GM23338 (cell line): ENCODE data around the gene MCFD2. TPM values are rescaled to one million over a fixed set of nuclear protein-coding genes. Genes with fewer than 3 reads are reported as not detected.

ENCODE experiments used
- ATAC-seq: fragments of 200-7000 bp; cut with Tn5 transposase; 3 replicates; pipeline ENCODE4 v1.9.1; 2020
- DNase-seq: peaks from one replicate; pipeline ENCODE4 v3.0.0-alpha.2; 2015; ENCODE audit warnings: low spot score
- H2AFZ ChIP-seq: fragments of 200-600 bp; sonication (generic); 2 replicates; pipeline ENCODE4 v1.8.0; 2016; ENCODE audit warnings: antibody characterized with exemption, mild to moderate bottlenecking, moderate library complexity
- H3F3A ChIP-seq: fragments of 200-600 bp; sonication (generic); replicated peaks from 2 replicates; pipeline ENCODE4 v1.8.0; 2017; ENCODE audit warnings: antibody characterized with exemption, mixed run types, low read depth
- H3K27ac ChIP-seq: fragments of 200-600 bp; sonication (generic); 2 replicates; pipeline ENCODE4 v1.6.1; 2016; ENCODE audit warnings: low read depth
- H3K27me3 ChIP-seq: fragments of 200-600 bp; sonication (generic); 2 replicates; pipeline ENCODE4 v1.8.0; 2016; ENCODE audit warnings: mild to moderate bottlenecking, mixed run types, moderate library complexity; ENCODE audit not compliant: insufficient read depth
- H3K36me3 ChIP-seq: fragments of 200-600 bp; sonication (generic); 2 replicates; pipeline ENCODE4 v1.8.0; 2016; ENCODE audit warnings: mild to moderate bottlenecking; ENCODE audit not compliant: insufficient read depth
- H3K4me1 ChIP-seq: fragments of 200-600 bp; sonication (generic); 2 replicates; pipeline ENCODE4 v1.8.0; 2016; ENCODE audit warnings: mild to moderate bottlenecking, moderate library complexity; ENCODE audit not compliant: insufficient read depth
- H3K4me2 ChIP-seq: fragments of 200-600 bp; sonication (generic); 2 replicates; pipeline ENCODE4 v1.7.1; 2017; ENCODE audit warnings: mixed run types
- H3K4me3 ChIP-seq: fragments of 200-600 bp; sonication (generic); 2 replicates; pipeline ENCODE4 v1.6.1; 2016; ENCODE audit warnings: mixed run types
- H3K79me2 ChIP-seq: fragments of 200-600 bp; sonication (generic); replicated peaks from 2 replicates; pipeline ENCODE4 v1.8.0; 2017; ENCODE audit warnings: mild to moderate bottlenecking; ENCODE audit not compliant: insufficient read depth
- H3K9me2 ChIP-seq: fragments of 200-600 bp; sonication (generic); 2 replicates; pipeline ENCODE4 v1.8.0; 2017; ENCODE audit not compliant: insufficient read depth
- H4K20me1 ChIP-seq: fragments of 200-600 bp; sonication (generic); replicated peaks from 2 replicates; pipeline ENCODE4 v1.8.0; 2017; ENCODE audit warnings: mild to moderate bottlenecking; ENCODE audit not compliant: insufficient read depth
- H3K27ac Mint-ChIP-seq: 2 replicates; pipeline ENCODE4 v1.8.0; 2020; ENCODE audit warnings: inconsistent platforms, mild to moderate bottlenecking, moderate library complexity, mixed read lengths
- H3K27me3 Mint-ChIP-seq: 3 replicates; pipeline ENCODE4 v1.8.0; 2022; ENCODE audit warnings: low read depth, mild to moderate bottlenecking, moderate library complexity, mixed read lengths, inconsistent platforms; ENCODE audit not compliant: insufficient read depth, poor library complexity
- H3K36me3 Mint-ChIP-seq: 3 replicates; pipeline ENCODE4 v1.8.0; 2021; ENCODE audit warnings: low read depth, mild to moderate bottlenecking, inconsistent platforms, moderate library complexity, mixed read lengths
- H3K4me1 Mint-ChIP-seq: 3 replicates; pipeline ENCODE4 v1.8.0; 2020; ENCODE audit warnings: mild to moderate bottlenecking, inconsistent platforms, mixed read lengths
- H3K4me3 Mint-ChIP-seq: 3 replicates; pipeline ENCODE4 v1.8.0; 2021; ENCODE audit warnings: moderate library complexity, mild to moderate bottlenecking, inconsistent platforms, mixed read lengths
- H3K9me3 Mint-ChIP-seq: 3 replicates; pipeline ENCODE4 v1.8.0; 2020; ENCODE audit warnings: moderate library complexity, mild to moderate bottlenecking, inconsistent platforms, mixed read lengths
- CTCF ChIP-seq, 2 experiments: fragments of 200-600 bp in 1 of 2; sonication (generic) in 1 of 2; conservative IDR thresholded peaks; 2 replicates each; pipeline versions ENCODE4 v1.5.1 to v1.6.1; 2016 to 2017; ENCODE audit warnings: antibody characterized with exemption in 2 of 2, low read depth in 2 of 2, mild to moderate bottlenecking in 2 of 2, moderate library complexity in 1 of 2
- EZH2 ChIP-seq: fragments of 200-600 bp; sonication (generic); IDR thresholded peaks from one replicate; pipeline ENCODE4 v1.8.0; 2017; ENCODE audit warnings: antibody characterized with exemption, mild to moderate bottlenecking, low read depth; ENCODE audit not compliant: unreplicated experiment
- EZH2phosphoT487 ChIP-seq: fragments of 200-600 bp; sonication (generic); IDR thresholded peaks from one replicate; pipeline ENCODE4 v1.8.1; 2018; ENCODE audit warnings: antibody characterized with exemption; ENCODE audit not compliant: unreplicated experiment
- JUNB ChIP-seq: IDR thresholded peaks from one replicate; pipeline ENCODE4 v1.6.1; 2016; ENCODE audit warnings: antibody characterized with exemption; ENCODE audit not compliant: unreplicated experiment
- NANOG ChIP-seq: IDR thresholded peaks from 2 replicates; pipeline ENCODE4 v1.6.1; 2016; ENCODE audit warnings: antibody characterized with exemption, borderline replicate concordance
- POLR2AphosphoS5 ChIP-seq: IDR thresholded peaks from 2 replicates; pipeline ENCODE4 v1.6.1; 2016; ENCODE audit warnings: antibody characterized with exemption, low read depth
- STAT1 ChIP-seq: IDR thresholded peaks from one replicate; pipeline ENCODE4 v1.6.1; 2016; ENCODE audit warnings: antibody characterized with exemption; ENCODE audit not compliant: unreplicated experiment
- ZNF331 ChIP-seq: fragments of 250-450 bp; sonication (Bioruptor Pico); IDR thresholded peaks from 2 replicates; pipeline ENCODE4 v1.5.0; 2020; ENCODE audit warnings: low read depth, mild to moderate bottlenecking, moderate library complexity
- polyA plus RNA-seq: library from polyadenylated mRNA; unstranded; fragments of >200 nt; fragmentation: Nextera tagmentation; extraction: Ambion mirVana; gene quantifications from 2 replicates; pipeline ENCODE4 v1.2.1, GENCODE V29; 2016
- total RNA-seq: library from RNA; depleted of rRNA; stranded (reverse); fragments of >200 nt; shearing (Covaris generic); gene quantifications from 2 replicates; pipeline ENCODE4 v1.2.3, GENCODE V29; 2014
- TF ChIP-seq, protein P1 (sequence below): IDR thresholded peaks from one replicate; pipeline ENCODE4 v1.6.1; 2018; ENCODE audit warnings: antibody characterized with exemption; ENCODE audit not compliant: unreplicated experiment

MCFD2 gene
- total and polyA plus RNA-seq, 2 experiments from 2014 or later: 55.1 to 91.9 TPM

GRCh38 chr2:46891956-46892553, 23.6 kb downstream of the MCFD2 start:
- Histone ChIP-seq H2AFZ (no peak overlapping the region), H3K27ac (no peak overlapping the region), H3K36me3 (no peaks in the 10 kb centered on the region), H3K4me2 (no peak overlapping the region), H3K27me3 (no peaks in the 10 kb centered on the region), H3K4me1 (no peaks in the 10 kb centered on the region), H3K79me2 (no peaks in the 10 kb centered on the region), H3K4me3 (no peak overlapping the region), H3K9me2 (no peaks in the 10 kb centered on the region), H4K20me1 (no peaks in the 10 kb centered on the region), H3F3A (no peaks in the 10 kb centered on the region)
- H3K9me3 Mint-ChIP-seq: no peaks in the 10 kb centered on the region
- H3K27ac Mint-ChIP-seq: no peak overlapping the region
- peaks cover 16% of the 10 kb centered on the region; the same call in 1 of the 3 replicates for H3K4me1 Mint-ChIP-seq
- no peaks in the 10 kb centered on the region for H3K36me3 Mint-ChIP-seq
- H3K27me3 Mint-ChIP-seq: peaks cover 2% of the 10 kb centered on the region
- ATAC-seq (no peak), DNase-seq (no peak)
- no peak for TF ChIP-seq EZH2
- TF ChIP-seq STAT1: no peak
- TF ChIP-seq, protein P1, sequence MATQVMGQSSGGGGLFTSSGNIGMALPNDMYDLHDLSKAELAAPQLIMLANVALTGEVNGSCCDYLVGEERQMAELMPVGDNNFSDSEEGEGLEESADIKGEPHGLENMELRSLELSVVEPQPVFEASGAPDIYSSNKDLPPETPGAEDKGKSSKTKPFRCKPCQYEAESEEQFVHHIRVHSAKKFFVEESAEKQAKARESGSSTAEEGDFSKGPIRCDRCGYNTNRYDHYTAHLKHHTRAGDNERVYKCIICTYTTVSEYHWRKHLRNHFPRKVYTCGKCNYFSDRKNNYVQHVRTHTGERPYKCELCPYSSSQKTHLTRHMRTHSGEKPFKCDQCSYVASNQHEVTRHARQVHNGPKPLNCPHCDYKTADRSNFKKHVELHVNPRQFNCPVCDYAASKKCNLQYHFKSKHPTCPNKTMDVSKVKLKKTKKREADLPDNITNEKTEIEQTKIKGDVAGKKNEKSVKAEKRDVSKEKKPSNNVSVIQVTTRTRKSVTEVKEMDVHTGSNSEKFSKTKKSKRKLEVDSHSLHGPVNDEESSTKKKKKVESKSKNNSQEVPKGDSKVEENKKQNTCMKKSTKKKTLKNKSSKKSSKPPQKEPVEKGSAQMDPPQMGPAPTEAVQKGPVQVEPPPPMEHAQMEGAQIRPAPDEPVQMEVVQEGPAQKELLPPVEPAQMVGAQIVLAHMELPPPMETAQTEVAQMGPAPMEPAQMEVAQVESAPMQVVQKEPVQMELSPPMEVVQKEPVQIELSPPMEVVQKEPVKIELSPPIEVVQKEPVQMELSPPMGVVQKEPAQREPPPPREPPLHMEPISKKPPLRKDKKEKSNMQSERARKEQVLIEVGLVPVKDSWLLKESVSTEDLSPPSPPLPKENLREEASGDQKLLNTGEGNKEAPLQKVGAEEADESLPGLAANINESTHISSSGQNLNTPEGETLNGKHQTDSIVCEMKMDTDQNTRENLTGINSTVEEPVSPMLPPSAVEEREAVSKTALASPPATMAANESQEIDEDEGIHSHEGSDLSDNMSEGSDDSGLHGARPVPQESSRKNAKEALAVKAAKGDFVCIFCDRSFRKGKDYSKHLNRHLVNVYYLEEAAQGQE: no peak
- TF ChIP-seq ZNF331 (CRISPR knock-in tag): no peak
- TF ChIP-seq NANOG: no peak
- no peak for TF ChIP-seq EZH2phosphoT487
- TF ChIP-seq CTCF (conservative IDR thresholded peaks at IDR 0.05; ENCODE audit: low read depth in 2 of 2): no peak
- TF ChIP-seq JUNB: no peak
- no peak for TF ChIP-seq POLR2AphosphoS5
- no peak overlapping the region for H3K4me3 Mint-ChIP-seq

GRCh38 chr2:46888421-46888952, 27.1 kb downstream of the MCFD2 start:
- Mint-ChIP-seq H3K27ac (no peak overlapping the region), H3K4me3 (no peak overlapping the region), H3K27me3 (peaks cover 2% of the 10 kb centered on the region), H3K9me3 (peaks cover 3% of the 10 kb centered on the region; the same call in 1 of the 3 replicates), H3K4me1 (peaks cover 16% of the 10 kb centered on the region; the same call in 2 of the 3 replicates), H3K36me3 (no peaks in the 10 kb centered on the region)
- no peaks in the 10 kb centered on the region for H3F3A ChIP-seq
- no peak overlapping the region for H3K27ac ChIP-seq
- H3K9me2 ChIP-seq: no peaks in the 10 kb centered on the region
- H3K27me3 ChIP-seq: no peaks in the 10 kb centered on the region
- DNase-seq (peak; percentile 11), ATAC-seq (peak; percentile 33)
- no peaks in the 10 kb centered on the region for H3K36me3 ChIP-seq
- H4K20me1 ChIP-seq: no peaks in the 10 kb centered on the region
- H3K4me2 ChIP-seq: no peak overlapping the region; the same call in 1 of the 2 replicates
- TF ChIP-seq, protein P1: no peak
- TF ChIP-seq NANOG (no peak), CTCF (conservative IDR thresholded peaks at IDR 0.05; ENCODE audit: low read depth in 2 of 2) (no peak)
- no peaks in the 10 kb centered on the region for H3K4me1 ChIP-seq
- H2AFZ ChIP-seq: peak overlapping the region; percentile 54; the same call in 1 of the 2 replicates
- H3K79me2 ChIP-seq: no peaks in the 10 kb centered on the region
- H3K4me3 ChIP-seq: no peak overlapping the region
